GM19438 (cell line): ENCODE measurements around the gene BMP2K.

Source experiments
- ATAC-seq: cut with Tn5 transposase; IDR thresholded peaks from one replicate; pipeline ENCODE4 v1.9.1; 2021; ENCODE audit warnings: low read depth; ENCODE audit not compliant: unreplicated experiment

The BMP2K gene

DNA sequence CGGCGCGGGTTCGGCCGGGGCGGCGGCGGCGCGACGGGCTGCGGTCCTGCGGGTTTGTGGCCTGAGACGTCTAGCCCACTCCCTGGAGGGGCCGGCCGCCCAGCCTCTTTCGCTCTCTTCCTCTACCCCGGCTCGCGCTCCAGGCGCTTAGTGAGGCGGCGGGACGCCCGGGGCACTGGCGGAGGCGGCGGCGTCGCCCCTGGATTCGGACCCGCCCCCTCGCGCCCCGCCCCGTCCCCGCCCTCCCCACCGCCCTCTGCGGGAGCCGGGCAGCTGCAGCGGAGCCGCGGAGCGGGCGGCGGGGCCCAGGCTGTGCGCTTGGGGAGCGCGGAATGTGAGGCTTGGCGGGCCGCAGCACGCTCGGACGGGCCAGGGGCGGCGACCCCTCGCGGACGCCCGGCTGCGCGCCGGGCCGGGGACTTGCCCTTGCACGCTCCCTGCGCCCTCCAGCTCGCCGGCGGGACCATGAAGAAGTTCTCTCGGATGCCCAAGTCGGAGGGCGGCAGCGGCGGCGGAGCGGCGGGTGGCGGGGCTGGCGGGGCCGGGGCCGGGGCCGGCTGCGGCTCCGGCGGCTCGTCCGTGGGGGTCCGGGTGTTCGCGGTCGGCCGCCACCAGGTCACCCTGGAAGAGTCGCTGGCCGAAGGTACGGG is at the start of gene BMP2K:
BMP2K (plus strand) TSS at position 272 of the 650 bp plus-strand sequence; CDS start at position 466, 194 bp downstream.
- peak; percentile 59 for ATAC-seq

DNA sequence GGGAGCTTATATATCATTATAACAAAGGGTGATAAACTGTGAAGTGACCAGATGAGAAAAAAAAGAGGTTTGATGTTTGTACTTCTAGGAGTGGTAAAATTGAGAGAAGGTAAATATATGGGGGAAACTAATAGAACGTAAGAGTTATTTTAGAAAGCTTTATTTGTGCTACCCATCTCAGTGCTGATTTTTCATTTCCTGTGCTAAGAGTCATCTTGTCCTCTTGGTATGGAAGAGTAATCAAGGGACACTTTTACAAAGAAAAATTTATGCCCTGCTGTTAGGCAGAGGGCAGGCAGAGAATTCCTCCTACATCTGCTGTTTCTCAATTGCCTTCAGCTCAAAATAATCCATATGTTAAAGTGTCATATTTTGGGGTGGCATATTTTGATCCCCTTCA is 49.6 kb upstream of the BMP2K start:
- ATAC-seq, result no peak

DNA sequence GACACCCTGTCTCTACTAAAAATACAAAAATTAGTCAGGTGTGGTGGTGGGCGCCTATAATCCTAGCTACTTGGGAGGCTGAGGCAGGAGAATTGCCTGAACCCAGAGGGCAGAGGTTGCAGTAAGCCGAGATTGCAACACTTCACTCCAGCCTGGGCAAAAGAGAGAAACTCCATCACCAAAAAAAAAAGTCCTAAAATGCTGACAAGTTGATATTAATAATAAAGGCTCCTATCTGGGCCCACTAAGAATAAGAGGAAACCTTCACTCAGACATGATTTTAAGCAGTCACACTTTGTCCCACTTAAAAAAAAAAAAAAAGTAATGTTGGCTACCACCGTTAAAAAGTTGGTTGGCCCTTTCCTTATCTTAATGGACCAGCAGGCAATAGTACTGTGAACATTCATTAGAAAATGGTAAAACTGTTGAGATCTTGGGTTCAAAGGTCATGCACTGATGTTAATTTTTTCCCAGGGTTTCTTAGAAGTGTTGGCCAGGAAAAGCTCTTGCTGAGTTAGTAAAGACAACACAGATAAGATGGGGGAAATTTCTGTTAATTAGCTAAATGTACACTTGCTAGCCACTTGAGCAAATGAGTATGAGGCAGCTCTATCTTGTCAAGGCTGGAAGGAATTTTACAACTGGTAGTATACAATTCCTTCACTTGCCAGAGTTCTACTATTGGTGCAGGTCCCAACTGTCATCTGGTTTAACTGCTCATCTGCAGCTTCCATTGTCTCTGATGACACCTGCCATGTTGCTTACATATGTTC is 43.6 kb upstream of the BMP2K start:
- ATAC-seq, result no peak

DNA sequence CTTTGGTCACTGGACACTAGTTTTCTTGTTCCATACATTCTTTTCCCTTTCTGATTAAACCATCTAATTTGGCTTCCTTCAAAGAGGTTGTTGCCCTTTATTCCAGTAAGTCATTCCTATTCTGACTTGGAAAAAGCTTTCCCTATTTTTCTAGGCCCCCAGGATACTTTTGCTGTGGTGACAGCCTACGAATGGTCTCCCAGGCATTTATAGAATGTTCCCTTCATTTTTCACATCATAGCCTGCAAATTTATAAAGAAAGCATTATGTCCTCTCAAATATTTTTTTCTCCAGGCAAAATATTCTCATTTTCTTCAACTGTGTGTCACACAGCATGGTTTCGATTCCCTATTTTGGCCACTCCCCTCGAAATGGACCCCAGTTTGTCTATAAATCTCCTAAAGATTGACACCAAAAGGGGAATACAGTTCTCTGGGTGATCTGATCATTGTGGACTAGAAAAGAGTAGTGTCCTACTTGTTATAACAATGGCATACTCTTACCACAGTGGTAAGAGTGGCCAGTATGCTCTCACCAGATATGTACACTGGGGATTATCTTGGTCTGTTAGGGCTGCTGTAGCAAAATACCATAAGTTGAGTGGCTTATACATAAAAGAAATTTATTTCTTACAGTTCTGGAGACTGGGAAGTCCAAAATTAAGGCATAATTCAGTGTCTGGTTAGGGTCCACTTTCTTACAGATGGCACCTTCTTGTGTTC is 41.5 kb upstream of the BMP2K start:
- ATAC-seq, result no peak

DNA sequence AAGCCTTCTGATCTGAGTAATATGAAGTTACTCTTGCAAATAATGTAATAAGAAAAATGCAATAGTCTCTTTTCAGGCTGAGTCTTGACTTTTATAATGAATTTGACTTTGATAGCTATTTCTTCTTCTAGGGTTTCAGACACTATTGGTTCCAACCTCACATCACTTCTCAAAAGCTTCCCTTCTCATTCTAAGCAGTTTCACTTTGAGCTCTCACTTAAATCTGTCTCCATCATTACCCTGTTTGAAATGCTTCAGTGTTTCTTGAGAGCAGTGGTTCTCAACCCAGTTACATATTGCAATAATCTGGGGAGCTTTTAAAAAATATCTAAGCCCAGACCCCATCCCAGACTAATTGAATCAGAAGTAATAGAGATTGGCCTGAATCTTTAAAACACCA is 40.5 kb upstream of the BMP2K start:
- ATAC-seq, result peak; percentile 55

DNA sequence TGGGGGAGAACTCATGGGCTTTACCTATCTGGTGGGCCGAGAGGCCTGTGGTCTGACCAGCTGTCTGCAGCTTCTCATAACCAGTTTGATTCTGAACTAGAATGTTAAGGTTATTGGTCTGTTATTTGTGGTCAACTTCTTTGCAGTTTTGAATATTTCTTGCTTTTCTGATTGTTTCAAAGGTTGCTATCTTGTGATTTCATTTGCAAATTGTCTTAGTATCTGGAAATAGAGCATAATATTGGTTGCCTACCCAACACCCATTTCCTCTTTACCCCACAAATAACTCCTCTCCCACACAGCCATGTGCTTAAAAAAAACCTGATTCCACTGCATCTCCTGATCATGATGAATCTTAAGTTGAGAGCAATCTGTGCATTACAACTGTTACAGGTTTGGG is 39.1 kb upstream of the BMP2K start:
- no peak for ATAC-seq

DNA sequence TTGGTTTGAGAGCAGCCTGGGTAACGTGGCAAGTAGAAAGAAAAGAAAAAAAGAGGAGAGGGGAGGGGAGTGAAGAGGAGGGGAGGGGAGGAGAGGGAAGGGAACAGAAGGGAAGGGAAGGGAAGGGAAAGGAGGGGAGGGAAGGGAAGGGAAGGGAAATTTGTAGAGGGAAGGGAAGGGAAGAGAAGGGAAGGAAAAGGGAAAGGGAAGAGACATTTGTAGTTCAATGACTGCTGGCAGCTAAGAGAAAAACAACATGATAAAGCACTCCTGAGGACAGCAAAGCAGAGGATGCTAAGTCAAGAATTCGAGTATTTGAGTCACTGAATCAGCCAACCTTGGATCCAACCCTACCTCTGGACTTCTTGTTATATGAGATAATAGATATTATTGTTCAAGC is 38.2 kb upstream of the BMP2K start:
- no peak for ATAC-seq

DNA sequence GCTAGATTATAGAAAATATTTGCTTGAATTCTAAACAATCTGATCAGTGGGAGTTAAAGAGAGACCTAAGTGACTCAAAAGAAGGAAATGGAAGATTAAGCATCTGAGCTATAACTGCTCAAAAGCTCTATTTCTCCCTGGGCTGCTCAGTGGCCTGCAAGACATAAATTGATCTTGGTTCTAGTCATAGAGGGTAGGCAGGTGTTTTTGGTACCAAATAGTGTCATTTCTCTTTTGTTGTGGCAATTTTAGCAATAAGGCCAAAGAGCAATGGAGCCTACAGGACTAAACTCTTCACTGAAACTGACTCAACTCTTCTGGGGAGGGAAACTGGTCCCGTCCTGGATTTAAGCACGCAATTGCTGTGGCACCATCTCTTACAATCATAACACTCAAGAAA is 33.9 kb upstream of the BMP2K start:
- ATAC-seq, result no peak

DNA sequence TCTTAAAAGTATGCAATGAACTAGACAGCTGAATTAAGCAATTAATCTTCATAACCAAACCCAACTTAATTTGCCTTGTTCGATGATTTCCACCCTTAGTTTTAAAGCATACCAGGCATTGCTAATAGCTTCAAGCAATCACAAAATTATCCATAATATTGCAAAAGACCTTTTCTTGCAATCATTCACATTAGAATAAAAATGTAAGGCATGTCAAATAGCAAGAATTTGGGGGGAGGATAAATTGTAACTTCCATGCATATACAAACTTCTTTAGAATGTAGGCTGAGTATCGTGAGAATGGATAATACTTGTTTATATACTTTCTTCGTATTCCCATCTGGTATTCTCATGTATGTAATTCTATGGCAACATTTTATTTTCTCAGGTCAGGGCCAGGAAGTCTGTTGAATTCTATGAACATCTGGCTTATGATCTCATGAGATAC is 28.7 kb upstream of the BMP2K start:
- ATAC-seq, result no peak

DNA sequence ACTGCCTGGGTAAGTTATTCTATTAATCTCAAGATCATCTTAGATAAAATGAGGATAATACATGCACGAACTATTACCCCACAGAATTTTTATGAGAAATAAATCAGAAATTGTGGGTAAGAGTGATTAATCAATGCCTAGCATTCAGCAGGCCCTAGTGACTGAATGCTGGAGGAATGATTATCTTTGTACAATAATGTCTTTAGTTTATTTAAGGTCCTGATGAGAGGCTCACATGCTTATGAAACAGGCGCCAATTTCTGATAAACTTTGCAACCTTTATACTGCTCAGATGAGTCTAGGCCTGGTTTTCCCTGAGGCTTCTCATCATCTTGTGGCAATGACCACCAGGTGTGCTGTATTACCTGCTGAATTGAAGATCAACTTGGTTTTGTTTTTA is 27.8 kb upstream of the BMP2K start:
- no peak for ATAC-seq

DNA sequence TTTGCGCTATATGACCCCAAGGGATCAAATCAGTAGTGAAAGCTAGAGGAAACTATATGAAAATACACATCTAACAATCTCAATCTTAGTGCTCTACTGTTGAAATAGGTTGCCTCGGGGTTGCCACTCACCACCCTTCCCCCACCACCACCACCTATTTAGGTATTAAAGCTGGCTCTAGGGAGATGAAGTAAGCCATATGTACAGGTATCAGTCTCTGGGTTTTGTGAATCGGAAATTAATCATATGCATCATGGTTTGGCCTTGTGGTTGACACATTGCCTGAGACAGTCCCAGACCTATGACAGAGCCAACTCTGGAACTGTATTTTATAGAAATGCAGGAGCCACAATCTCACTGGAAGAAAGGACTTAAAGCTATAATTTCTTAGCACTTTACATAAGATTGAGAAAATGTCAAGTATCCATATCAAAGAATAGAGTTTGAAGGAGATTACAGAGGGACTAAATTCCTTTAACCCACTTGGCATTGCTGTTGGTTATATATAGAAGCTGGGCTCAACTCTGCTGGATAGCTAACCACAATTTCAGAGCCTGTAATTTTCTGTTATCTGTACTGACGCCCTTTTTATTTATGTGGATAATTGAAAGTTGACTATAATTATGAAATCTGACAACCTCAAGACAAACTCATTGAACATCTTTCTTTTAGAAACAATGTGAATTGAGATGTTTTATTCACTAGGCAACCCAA is 26.7 kb upstream of the BMP2K start:
- no peak for ATAC-seq

DNA sequence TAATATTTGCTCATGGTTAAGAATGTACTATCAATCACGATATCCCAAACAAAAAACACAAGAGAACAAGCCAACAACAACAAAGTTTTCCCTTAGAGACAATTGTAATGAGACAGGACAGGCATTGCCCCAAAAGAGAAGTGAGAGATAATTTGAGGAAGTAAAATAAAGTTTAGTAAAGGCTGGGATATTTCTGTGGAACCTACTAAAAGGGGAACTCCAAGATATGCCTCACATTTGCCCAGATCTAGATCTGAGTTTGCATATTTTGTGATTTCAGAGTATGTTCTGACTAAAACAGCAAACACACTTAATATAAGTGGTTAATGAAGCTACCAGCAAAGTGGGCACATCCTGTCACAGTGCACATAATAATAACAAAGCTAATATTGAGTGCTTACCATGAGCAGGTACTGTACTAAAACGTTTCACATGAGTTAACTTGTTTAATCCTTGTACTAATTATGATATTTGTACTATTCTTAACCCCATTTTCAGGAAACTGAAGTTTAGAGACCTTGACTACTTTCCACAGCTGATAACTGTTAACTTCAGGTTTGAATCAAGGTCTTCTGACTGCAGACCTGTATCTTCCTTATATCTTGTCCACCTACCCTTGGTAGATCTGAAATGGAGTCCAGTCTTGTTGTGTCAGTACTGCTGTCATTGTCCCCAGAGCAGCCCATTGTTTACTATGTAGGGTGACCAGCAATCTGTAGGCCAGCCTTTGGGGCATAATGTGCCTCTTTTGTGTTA is 26.0 kb upstream of the BMP2K start:
- ATAC-seq, result peak; percentile 79

DNA sequence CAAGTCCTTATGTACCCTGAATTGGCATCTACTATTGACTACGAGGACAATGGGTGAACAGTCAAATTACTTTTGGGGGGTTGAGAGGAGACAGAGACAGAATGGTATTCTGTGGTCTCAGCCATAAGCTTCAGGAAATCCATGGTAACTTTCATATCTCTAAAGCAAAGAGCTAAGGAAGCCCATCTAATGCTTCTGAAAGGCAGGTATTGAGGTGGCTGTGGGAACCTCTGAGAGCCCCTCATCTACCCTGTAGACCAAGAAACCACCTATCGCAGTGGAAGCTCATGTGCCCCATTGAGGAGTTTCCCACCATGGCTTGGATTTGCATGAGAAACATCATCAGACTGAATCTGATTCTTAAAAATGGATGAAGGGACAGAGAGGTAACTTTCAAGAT is 23.1 kb upstream of the BMP2K start:
- peak; percentile 25 for ATAC-seq

DNA sequence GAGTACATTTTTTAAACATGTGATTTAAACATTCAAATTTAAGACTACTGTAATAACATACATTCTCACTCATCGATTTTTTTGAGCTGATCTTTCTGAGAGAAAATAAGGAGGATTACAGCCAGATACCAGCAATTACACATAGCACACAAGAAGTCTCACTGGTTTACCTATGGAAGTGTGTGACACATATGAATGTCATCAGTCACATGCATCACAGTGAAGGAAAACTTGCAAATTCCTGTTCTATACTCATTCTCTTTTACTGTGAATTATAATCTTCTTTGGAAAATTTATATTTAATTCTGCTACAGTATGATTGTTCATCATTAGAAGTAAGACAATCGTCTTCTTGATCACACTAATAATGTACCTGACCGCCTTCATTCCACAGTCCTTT is 21.3 kb upstream of the BMP2K start:
- no peak for ATAC-seq

DNA sequence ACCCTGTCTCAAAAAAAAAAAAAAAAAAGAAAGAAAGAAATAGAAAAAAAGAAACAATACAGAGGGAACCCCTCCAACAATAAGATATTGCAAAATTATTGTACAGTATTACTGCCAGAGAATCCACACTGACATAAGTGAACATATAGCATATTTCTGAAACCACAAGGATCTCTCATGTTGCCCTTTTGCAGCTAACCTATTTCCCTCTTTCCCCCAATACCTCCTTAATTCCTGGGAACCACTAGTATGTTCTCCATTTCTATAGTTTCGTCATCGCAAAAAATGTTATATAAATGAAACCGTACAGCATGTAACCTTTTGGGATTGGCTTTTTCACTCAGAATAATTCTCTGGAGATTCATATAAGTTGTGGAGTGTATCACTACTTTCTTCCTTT is 20.0 kb upstream of the BMP2K start:
- ATAC-seq, result no peak

DNA sequence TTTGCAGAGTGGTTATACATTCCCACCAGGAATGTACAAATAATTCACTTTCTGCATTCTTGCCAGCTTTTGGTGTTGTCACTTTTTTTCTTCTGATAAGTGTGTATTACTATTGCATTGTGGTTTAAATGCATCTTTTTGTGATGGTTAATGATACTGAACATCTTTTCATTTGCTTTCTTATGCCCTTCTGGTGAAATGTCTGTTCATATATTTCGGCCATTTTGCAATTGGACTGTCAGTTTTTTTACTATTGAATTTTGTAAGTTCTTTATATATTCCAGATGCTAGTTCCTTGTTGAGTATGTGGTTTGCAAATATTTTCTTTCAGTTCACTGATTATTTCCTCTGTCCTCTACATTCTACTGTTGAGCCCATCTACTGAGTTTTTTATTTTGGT is 19.4 kb upstream of the BMP2K start:
- no peak for ATAC-seq

DNA sequence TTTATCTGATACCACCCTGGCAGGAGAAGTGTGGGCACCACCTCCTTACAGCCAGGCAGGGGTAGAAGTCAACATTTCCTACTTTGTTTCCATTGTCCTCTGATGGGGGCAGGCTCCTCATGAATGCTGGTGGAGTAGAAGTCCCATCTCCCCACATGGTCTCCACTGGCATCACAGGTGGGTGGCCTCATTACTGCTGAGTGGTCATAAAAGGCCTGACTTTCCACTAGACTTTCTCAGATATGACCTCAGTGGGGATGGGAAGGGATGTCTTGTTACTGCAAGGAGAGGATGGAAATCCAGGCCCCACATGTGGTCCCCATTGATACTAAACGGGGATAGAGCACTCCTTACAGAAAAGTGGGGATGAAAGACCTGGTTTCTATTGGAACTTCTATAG is 18.6 kb upstream of the BMP2K start:
- no peak for ATAC-seq

DNA sequence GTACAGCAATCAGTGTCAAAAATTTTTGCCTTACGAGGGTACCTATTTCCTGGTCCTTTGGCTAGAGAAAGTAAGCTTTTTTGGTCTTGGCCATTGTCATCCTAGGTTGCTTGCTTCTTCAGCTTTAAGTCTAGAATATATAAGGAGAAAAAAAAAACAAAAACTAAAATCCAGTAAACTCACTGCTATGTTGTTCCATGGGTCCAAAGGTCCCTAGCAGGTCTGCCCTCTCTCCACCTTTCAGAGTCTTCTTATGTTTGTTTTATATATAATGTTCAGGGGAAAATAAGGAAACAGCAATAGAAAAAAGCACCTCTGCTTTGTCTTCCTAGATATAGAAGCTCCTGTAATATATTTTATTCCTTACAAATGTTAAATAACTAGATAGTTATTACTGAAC is 18.1 kb upstream of the BMP2K start:
- no peak for ATAC-seq

DNA sequence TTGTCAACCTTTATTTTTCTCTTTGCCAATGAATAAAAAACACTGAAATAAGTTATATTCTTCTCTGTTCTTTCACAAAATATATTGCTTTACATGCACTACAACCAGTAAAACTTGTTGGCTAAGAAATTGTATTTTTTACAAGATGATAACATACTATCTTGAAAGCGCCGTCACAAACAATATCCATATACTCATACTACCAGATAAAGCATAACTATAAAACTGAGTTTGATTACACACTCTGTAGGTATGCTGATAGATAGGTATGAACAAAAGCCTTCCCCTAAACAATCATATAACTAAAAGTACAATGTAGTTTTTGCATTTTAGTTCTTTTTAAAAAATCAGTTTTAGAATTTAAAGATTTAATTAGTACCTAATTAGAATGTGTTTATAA is 13.6 kb upstream of the BMP2K start:
- no peak for ATAC-seq

DNA sequence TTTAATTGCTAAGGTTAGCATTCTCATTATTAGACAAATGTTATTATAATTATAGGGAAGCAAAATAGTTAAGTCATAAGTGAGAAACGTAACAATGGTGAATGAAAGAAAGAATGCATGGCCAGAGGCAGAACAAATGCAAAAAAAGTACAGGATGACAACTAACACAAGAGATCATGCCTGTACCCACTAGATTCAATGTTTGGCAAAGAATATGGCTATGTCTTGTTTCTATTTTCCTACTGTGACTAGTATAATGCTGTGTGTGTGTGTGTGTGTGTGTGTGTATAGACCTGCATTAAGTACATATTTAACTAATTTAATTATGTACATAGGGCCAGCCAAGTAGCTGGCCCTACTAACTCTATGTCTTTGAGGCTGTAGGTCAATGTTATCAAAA is 12.9 kb upstream of the BMP2K start:
- no peak for ATAC-seq
